H4 (cell line): ENCODE results near the gene GPR68. TPM values are rescaled to one million over a fixed set of nuclear protein-coding genes. Genes with fewer than 3 reads are reported as not detected.

ENCODE experiments used
- DNase-seq: peaks from one replicate; pipeline ENCODE4 v3.0.0-alpha.2; 2015; ENCODE audit warnings: low spot score
- total RNA-seq: library from RNA; depleted of rRNA; stranded (reverse); fragments of >200 nt; shearing (Covaris generic); gene quantifications from 2 replicates; pipeline ENCODE4 v1.2.3, GENCODE V29; 2014; rRNA removed

Gene GPR68, protein sequence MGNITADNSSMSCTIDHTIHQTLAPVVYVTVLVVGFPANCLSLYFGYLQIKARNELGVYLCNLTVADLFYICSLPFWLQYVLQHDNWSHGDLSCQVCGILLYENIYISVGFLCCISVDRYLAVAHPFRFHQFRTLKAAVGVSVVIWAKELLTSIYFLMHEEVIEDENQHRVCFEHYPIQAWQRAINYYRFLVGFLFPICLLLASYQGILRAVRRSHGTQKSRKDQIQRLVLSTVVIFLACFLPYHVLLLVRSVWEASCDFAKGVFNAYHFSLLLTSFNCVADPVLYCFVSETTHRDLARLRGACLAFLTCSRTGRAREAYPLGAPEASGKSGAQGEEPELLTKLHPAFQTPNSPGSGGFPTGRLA
- 0.04 TPM in 1 of 2 replicates, not detected in the other for total RNA-seq

DNA sequence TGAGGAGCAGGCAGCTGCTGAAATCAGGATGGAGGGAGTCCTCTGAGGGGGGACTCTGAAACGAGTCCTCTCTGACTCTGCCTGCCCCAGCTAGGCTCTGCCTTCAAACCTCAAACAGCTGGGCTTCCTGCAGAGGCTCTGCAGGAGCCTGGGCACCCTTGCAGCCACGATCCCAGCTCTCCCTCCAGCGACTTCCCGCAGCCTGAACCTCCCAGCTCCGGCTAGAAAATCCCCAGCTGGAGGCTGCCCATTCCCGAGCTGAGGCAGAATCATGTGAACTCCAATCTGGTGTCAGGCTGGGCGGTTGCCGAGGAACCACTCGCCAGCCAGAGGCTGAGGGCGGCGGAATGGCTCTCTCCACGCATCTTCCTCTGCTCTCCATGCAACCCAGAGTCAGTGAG is at the start of gene GPR68:
TSS of gene GPR68 (minus strand) at position 204 of the 401 bp plus-strand sequence. CDS start 9,654 bp downstream, outside the sequence.
- DNase-seq, result peak; percentile 39

DNA sequence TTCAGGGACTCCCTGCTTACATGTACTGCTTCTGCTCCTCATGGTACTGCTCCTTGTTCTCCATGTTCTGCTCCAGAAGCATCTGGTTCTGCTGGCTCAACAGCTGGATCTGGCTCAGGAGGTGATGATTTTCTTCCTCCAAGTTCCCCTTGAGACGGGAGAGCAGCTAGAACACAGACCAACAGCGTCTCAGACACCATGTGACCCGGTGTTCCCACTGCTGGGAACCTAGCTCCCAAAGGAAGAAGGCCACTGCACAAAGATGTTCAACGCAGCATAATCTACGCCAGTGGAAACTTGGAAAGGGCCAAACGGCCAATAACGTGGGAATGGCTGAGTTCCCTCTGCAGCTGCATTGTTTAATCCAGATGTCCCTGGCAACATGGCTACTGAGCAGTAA is 49.6 kb upstream of the GPR68 start:
- DNase-seq, result no peak

DNA sequence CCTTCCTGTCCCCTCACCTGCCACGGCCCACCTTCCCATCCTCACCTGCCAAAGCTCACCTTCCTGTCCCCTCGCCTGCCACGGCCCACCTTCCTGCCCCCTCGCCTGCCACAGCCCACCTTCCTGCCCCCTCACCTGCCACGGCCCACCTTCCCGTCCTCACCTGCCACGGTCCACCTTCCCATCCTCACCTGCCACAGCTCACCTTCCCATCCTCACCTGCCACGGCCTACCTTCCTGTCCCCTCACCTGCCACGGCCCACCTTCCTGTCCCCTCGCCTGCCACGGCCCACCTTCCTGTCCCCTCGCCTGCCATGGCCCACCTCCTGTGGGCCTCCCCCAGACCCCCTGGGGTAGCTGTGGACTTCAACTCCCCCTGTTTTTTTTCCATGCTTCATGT is 48.8 kb upstream of the GPR68 start:
- peak; percentile 34 for DNase-seq

DNA sequence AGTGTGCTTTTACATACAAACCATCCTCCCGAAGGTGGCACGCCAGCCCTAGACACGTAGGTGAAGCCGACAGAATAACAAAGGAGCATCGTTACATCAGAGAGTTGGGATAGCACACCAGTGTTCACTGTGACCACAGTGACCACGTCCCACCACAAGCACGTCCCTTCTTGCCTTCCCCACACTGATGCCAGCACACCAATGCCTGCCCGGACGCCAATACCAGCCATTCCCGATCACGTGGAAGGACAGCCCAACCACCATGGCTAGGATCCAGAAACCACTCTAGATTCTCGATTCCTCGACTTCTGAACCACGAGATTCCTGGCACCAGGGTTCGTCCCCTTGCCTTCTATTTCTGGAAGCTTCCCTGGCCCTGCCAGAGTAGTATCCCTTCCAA is 48.0 kb upstream of the GPR68 start:
- no peak for DNase-seq

DNA sequence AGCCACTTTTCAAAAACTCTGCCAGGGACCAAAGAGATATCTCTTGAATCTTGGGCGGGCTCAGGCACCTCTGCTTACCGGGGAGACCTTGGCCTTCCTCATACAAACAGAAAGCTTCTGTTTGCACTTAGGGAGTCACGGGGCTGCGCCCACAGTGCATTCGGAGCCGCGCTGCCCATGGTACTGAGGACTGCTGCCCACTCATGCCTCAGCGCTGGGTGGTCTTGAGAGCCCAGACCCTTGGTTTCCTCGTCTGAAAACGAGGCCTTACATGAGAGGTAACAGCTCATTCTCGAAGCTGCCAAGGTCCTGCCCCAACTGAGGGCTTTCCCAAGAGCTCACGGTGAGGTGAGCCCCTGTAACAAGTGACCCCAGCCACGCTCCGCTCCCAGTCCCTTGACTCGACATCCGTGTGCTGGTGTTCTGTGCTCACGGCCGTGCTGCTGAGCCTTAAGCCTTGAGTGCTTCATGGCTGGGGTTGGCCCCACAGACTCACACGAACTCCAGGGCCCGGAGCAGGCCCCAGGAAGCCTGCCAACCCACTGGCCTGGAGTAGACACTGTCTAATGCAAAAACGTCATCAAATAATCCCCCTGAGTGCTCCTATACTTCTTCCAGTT is 47.4 kb upstream of the GPR68 start:
- no peak for DNase-seq

DNA sequence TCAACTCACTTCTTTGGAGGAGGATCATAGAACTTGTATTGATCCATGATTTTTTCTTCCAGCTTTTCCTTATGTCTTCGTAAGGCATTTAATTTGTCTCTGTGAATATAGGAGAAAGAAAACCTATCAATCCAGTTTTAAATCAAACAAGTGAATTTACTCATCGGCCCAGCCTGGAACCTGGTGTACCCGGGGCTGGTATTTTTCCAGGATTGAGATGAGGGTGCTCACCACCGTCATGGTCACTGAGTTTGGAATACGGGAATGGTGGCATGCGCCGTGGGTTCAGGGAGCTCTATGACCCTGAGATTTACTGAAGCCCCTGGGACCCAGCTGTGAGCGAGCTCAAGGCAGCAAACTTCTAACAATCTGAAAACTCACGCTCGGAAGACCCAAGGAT is 46.5 kb upstream of the GPR68 start:
- no peak for DNase-seq

DNA sequence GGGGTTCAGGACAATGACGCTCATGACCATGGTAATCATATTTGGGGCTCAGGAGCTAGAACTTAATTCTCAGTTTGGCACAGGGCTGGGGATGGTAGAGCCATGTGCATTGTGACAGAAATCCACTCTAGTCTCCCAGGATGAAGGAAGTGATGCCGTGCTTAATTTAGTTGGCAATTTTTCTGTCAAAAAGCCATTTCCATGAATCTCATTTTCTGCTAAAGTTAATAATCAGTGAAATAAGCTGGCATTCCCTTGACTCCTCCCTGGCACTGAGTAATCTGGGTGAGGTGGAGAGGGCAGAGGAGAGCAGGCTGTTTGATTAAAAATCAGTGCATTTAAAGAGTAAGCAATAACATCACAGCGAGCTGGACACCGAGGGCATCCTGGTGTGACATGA is 45.0 kb upstream of the GPR68 start:
- no peak for DNase-seq

DNA sequence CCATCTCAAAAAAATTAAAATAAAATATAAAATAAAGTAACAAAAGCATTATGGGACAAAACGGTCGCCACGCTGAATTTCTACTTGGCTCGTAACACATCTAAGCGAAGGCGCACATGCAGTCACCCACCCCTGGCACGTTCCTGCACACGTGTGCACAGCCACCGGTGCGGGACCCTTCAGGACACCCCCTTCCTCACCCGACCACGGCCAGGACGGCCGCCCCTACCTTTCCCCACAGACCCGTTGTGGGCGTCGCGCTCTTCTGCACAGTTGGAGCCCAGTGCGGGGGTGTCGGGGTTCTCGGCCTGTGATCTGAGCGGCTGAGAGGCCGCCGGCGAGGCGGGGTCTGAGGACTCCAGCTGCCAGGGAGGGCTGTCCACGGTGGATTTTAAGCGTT is 44.4 kb upstream of the GPR68 start:
- no peak for DNase-seq

DNA sequence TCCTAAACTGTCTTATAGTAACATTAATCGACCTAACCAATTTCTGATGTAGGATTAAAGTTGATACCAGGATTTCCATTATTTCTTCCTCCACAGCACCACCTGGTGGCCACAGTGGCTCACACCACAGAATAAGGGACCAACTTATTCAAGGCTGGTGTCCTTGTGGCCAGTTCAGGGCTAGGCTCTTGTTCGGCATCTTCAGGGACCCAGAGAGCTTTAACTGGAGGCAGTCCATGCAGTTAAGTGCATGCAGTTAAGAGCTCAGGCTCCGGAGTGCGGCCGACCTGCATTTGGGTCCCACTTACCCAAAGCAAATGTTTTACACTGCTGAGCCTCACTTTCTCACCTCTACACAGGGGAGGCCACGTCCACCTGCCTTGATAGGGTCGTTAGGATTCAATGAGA is 42.0 kb upstream of the GPR68 start:
- peak; percentile 53 for DNase-seq

DNA sequence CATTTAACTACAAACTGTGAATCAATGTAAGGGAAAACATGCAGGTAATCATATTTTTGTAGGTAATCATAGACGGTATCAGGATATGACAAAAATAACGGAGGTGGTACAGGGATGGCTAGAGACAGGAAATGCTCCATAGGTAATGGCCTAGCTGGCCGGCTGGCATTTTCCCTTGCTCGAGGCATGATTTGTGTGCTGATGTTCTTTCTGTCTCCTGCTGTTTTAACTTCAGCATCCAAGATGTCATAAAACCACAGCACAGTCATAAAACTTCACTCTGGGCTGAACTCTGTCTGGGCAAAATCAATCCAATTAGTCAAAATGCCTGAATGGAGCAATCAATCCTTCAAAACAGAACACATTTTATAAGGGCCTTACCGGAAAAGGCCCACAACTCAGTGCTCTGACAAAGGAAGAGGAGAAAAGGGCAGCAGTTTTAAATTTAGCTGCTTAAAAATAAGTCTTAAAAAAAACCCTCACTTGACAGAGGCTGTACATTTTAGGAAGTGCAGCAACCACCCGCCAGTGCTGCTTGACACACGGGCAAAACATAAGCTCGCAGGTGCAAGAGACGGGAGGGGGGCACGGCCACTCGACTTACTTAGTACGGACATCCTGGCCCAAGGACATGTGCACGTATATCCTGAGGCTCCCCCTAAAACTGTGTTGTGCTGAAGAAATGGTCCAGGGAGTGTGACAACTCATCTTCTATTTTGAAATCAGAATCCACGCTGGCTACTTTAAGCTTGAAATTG is 40.5 kb upstream of the GPR68 start:
- no peak for DNase-seq

DNA sequence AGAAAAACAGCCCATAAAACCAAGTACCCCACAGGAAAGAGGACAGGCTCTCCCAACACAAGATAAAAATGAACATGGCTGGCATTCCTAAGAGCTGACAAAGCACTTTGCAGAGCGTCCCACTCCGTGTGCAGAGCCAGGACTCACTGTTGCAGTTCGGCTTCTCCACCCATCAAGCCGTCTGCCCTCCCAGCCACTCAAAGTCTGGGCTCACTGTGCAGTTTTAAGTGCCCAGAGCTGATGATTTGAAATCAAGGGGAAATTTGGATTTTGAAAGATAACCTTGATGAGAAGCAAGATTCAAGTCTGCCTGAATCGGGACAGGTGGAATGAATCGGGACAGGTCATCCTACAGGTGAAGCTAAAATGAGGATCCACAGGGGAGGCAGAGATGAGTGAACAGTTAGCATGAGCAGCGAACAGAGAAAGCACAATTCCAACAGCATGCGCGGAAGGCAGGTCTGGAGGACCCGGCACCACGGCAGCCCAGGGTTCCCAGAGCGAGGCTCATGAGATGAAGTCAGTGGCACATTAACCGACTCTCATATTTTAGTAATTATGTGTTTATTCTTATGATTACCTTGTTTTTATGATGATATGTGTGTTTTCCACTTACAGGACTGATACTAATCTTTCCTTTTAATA is 39.8 kb upstream of the GPR68 start:
- no peak for DNase-seq

DNA sequence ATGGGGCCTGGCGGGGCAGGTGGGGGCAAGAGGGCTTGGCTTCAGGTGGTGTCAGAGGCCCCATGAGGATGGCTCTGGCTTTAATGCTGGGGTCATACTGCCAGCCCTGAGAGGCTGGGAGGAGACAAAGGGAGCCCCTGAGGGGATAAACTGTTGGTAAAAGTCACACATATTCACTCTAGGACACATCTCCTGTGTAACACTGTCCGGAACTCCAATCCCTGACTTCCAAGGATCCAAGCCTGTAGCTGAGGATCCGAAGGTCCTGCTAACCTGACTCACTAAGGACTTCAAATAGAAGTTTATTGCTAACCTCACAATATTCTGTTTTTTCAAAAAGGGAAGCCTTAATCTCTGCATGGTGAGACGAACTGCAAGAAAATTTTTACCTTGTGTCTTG is 39.2 kb upstream of the GPR68 start:
- DNase-seq, result no peak

DNA sequence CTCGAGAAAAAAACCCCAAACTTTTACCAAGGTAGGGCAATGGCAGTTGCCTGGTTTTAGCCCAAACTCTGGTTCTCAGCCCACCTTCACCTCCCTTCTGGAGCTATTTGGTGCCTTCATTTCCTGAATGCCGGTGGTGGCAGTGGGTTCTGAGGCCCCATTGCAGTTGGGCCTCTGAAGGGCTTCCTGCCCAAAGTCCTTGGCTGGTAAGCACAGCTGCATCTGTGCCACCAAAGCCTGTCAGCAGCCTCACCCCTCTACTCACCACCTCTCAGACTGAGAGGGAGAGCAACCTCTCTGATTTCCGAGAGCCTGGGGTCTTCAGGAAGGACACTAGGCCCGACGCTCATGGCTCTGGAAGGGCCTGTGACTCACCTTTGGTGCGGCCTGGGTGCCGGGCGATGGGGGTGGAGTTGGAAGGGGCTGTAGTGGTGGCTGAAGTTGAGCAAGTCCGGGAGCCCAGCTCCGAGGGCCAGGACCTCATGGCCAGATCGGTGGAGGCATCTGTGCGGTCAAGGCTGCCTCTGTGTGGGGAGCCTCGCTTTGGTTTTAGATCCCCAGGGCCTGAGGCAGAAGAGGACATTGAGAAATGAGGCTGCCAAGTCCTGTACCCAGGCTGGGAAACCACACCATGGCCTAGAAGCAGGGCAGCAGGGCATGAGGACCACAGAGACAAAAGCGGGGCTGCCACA is 38.6 kb upstream of the GPR68 start:
- no peak for DNase-seq

DNA sequence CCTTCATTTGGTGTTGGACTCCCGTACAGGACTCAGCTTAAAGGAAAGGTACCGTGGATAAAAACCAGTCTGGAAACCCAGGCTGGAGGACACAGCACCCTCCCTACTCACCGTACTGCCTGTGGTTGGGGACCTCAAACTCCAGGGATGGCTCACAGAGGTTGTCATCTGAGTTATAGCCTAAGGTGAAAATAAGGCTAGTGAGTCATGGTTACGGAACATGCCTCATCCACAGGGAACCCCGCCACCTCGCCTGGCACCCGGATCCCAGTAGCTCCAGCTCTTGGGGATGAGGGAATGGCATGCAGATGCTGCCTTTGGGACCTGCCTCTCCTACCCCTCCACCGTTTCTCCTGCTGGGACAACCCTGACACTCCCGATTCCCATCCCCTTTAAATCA is 36.8 kb upstream of the GPR68 start:
- DNase-seq, result no peak

DNA sequence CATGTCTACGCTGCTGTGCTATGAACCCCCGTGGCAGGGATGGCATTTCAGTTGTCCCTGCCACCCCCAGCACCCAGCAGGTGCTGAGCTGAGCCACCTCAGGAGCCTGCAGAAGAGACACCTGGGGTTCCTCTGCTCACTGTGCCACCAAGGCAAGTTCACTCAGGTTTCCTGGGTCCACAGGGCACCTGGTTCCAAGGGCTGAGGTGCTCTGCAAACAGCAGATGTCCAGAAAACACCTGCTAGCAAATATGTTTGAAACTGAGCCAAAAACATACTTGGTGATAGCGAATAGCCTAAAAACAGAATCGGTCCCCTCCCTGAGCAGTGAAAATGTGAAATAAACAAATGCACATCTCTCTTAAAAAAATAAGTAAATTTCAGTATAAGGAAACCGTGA is 35.6 kb upstream of the GPR68 start:
- no peak for DNase-seq

DNA sequence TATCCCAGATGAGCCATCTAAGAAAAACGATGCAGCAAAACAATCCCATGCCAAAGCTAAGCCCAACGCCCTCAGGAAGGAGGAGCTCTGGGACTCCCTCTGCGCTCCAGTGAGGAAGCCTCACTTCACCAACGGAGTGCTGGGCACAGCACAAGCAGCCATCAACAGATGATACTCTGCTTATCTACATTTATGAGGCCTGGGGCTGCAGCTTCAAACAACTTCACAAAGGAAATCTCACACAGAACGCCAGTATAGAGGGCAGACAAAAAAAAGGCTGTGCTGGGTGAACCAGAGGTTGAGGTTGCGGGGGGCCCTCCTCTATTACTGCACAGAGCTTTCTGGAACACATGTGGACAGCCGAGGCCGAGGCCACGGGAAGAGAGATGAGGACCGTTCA is 34.9 kb upstream of the GPR68 start:
- no peak for DNase-seq

DNA sequence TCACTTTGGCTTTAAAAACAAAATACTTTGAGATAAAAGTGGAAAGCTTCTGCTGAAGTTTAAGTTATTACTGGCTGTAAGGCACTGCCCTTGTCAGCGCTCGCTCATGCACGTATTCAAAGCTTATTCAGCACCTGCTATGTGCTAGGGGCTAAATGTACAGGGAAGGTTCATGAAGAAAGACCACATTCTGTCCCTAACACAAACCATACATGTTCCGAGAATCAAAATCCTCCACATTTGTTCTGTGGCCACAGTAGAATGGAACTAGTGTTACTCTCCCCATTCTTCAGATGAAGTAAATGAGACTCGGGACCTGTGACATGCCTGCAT is 33.8 kb upstream of the GPR68 start:
- DNase-seq, result no peak

DNA sequence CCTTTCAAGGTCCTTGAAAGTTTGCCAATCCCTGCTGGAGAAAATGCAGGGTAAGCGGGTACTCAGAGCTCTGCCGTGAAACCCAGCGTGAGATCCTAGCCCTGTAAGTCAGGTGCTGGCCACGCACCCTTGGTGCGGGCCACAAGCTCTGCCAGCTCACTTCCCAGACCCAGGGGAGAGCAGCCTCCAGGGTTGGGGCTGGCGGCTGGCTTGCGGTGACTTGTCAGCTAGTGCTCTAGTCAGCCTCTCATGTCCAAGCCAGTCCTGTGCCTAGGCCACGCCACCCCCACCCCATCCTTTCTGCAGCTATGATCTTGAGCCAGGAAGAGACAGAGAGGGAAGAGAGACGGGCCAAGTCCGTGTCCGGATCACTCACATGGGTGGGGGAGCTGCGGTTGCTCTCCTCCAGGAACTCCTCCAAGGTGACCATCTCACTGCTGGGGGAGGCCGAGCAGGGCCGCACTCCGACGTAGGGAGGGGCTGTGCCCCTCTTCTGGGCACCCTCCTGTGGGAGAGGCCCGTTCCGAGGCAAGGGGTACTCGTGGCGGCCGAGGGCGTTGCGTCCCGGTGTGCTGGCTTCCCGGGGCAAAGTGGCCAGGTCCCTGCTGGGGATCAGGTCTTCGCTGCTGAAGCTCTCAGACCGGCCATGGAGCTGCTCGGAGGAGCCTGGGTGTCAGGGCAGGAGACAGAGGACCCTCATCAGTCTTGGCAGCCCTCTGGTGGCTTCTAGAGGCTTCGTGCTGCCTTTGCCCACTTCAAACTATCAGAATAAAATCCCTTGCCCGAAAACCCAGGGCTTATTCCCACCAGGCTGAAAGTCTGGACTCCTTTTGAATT is 33.3 kb upstream of the GPR68 start:
- DNase-seq, result no peak

DNA sequence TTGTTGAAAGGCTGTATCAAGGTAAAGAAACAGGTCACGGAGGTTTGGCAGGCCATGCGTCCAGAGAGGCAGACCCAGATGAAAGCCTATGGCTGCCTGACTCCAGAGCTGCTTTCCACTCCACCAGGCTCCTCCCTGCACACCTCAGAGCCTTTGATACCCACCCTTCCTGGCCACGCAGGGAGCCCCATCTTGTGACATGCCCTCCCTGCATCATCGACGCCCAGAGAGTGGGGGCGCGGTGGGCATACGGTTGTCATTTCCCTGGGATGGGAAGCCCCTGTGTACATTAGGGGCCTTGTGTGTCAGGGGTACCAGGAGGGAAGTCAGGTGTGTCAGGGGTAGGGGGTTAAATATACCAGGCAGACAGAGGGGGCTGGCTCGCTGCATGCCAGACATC is 30.3 kb upstream of the GPR68 start:
- no peak for DNase-seq

DNA sequence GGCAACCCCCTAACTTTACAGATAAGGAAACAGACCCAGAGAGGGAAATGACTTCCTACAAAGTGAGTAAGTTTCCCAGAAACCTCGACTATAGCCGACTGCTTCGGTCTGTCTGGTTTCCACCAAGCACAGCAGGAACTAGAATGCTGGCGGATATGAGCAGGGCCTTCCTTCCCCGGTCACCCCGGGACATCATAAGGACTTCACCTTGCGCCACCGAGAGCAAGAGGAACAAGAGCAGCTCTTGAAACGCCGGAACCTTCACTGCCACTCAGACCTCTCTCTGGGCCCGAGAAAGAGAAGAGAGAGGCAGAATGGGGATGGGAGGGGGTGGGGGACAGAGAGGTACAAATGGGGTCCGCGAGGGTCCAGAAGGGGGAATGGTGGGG is 29.4 kb upstream of the GPR68 start:
- no peak for DNase-seq

DNA sequence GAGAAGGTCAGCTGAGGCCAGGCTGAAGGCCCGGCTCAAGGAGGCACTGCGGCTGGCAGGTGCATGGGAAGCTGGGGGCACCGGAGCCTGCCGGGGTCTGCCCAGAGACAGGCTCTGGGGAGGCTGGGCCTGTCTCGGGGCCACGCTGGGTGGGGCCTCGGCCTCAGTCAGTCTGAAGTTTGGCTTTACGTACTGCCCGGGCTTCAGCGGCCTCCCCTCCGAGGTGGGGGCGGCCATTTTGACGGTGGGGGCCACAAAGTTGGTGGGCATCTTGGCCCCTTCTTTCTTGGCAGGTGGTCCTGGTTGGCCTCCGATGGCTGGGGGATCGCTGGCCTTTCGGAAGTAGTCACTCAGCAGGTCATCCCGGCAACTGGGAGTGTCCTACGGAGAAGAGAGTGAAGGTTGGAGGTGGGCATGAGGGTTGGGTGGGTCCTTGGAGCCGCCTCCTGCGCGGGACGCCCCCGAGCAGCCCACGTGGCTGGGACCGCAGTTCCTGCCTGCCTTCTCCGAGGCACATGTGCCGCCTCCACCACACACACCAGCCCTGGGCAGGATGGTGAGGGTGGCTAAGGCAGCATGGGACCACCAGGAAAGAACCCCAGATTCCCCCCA is 28.9 kb upstream of the GPR68 start:
- DNase-seq, result no peak
